K562 (cell line): Measurements from ENCODE around the gene ZNF691. TPM values are rescaled to one million over a fixed set of nuclear protein-coding genes. Genes with fewer than 3 reads are reported as not detected.

Experiments used
- HMG20B ChIP-seq: fragments of 250-450 bp; sonication (Bioruptor Pico); IDR thresholded peaks from 2 replicates; pipeline ENCODE4 v1.5.0; 2021; ENCODE audit warnings: mild to moderate bottlenecking
- MAFF ChIP-seq: IDR thresholded peaks from 2 replicates; pipeline ENCODE4 v1.6.1; 2012; ENCODE audit warnings: low read length, improper control_type of control experiment
- NFRKB ChIP-seq: fragments of 450-650 bp; IDR thresholded peaks from 2 replicates; pipeline ENCODE4 v1.6.1; 2016; ENCODE audit warnings: low read depth
- PHF8 ChIP-seq: fragments of 200-600 bp; sonication (generic); IDR thresholded peaks from 2 replicates; pipeline ENCODE4 v1.6.1; 2012; ENCODE audit warnings: mixed run types, mild to moderate bottlenecking, inconsistent platforms, low read length, moderate library complexity, borderline replicate concordance
- POLR2A ChIP-seq: fragments of 450-650 bp; conservative IDR thresholded peaks from 2 replicates; pipeline ENCODE4 v1.6.1; 2016
- STAG1 ChIP-seq: sonication (generic); formaldehyde crosslinking; IDR thresholded peaks from 2 replicates; pipeline ENCODE4 v1.5.0; 2020; ENCODE audit warnings: missing genetic modification reagents, borderline replicate concordance
- ZKSCAN1 ChIP-seq: fragments of 150-350 bp; IDR thresholded peaks from 2 replicates; pipeline ENCODE4 v1.6.1; 2016; ENCODE audit warnings: low read depth, low read length
- ZNF212 ChIP-seq: fragments of 450-650 bp; formaldehyde crosslinking; IDR thresholded peaks from 2 replicates; pipeline ENCODE4 v1.4.0; 2020; ENCODE audit warnings: mild to moderate bottlenecking
- polyA plus RNA-seq, 8 experiments: library from polyadenylated mRNA; depleted of rRNA in 4 of 8; stranded (reverse) in 5 of 8; unstranded in 3 of 8; fragments of >200 nt; fragmentation: Nextera tagmentation in 2 of 8; fragmentation: Illumina TruSeq in 1 of 8; extraction: Ambion mirVana in 2 of 8; extraction: Trizol in 1 of 8; gene quantifications; 2 replicates each; pipeline versions ENCODE4 v1.2.1 to v1.2.3, GENCODE V29; 2011 to 2014; ENCODE audit warnings: inconsistent platforms in 1 of 8, missing spikeins in 1 of 8
- total RNA-seq, 7 experiments: library from RNA; depleted of rRNA in 6 of 7; stranded (reverse); fragments of >200 nt in 6 of 7; fragmentation: Illumina TruSeq in 2 of 7; extraction: Trizol in 2 of 7; gene quantifications; 2 replicates each; pipeline versions ENCODE4 v1.2.1 to v1.2.3, GENCODE V29; 2011 to 2021; ENCODE audit warnings: low replicate concordance in 1 of 7
- TF ChIP-seq, protein P1 (sequence below): IDR thresholded peaks from 2 replicates; pipeline ENCODE4 v1.6.1; 2011; ENCODE audit warnings: borderline replicate concordance, low read depth, mild to moderate bottlenecking, moderate library complexity, low read length; ENCODE audit not compliant: insufficient read depth, poor library complexity, severe bottlenecking
- TF ChIP-seq, protein P2 (sequence below): fragments of 200-600 bp; sonication (generic); IDR thresholded peaks from one replicate; pipeline ENCODE4 v1.6.1; 2012; ENCODE audit warnings: mild to moderate bottlenecking, low read depth, low read length, inconsistent platforms

ZNF691 gene
- total and polyA plus RNA-seq, 9 of the 15 experiments (the other 6 are each of a cell fraction or from before 2014, with no cell fraction given), result 10.7 to 30.4 (median 14.8) TPM

DNA sequence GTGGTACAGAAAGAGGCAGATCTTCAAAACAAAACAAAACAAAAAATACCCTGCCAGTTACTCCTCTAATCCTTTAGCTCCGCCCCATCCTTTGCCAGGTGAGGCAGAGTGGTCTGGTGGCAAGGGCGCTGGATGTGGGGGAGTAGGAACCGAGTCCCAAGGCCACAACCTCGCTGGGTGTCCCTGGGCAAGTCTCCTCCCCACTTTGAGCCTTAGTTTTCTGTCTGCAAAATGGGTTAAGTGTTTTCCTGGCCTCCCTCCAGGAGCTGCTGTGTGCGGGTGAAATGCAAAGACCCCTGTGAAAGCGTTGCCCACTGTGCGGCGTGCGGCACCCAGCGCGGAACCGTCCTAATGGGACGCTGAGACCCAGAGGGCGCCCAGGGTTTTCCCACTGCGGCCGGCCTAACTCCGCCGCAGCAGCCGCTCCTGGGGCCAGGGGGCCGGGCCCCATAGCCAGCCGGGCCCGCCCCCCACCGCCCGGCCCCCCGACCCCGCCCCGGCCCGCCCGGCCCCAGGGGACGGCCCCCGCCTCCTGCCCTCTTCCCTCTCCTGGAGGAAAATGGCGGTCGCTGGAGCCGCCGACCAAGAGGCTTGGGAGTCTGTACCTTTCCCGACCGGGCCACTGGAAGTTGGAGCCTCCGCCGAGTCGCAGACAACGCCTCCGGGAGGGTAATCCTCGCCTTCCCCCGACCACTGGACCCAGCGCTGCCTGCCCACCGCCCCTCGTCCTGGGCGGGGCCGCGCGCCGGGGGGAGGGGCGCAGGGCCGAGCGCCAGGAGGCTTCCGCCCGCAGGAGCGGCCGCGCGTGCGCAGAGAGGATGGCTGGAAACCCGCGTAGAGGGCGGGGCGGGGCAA lies 29.6 kb upstream of the ZNF691 start, which contains the start of the genes ERMAP and SVBP (continued):
- TF ChIP-seq, protein P1, sequence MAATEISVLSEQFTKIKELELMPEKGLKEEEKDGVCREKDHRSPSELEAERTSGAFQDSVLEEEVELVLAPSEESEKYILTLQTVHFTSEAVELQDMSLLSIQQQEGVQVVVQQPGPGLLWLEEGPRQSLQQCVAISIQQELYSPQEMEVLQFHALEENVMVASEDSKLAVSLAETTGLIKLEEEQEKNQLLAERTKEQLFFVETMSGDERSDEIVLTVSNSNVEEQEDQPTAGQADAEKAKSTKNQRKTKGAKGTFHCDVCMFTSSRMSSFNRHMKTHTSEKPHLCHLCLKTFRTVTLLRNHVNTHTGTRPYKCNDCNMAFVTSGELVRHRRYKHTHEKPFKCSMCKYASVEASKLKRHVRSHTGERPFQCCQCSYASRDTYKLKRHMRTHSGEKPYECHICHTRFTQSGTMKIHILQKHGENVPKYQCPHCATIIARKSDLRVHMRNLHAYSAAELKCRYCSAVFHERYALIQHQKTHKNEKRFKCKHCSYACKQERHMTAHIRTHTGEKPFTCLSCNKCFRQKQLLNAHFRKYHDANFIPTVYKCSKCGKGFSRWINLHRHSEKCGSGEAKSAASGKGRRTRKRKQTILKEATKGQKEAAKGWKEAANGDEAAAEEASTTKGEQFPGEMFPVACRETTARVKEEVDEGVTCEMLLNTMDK, result peak; percentile 1
- peak; percentile 78; the same call in 1 of the 2 replicates for TF ChIP-seq NFRKB
- TF ChIP-seq POLR2A, result peak; percentile 90
- no peak for TF ChIP-seq ZNF212 (CRISPR knock-in tag)
- no peak for TF ChIP-seq STAG1 (CRISPR knock-in tag)
- TF ChIP-seq PHF8, result peak; percentile 92
- TF ChIP-seq, protein P2, sequence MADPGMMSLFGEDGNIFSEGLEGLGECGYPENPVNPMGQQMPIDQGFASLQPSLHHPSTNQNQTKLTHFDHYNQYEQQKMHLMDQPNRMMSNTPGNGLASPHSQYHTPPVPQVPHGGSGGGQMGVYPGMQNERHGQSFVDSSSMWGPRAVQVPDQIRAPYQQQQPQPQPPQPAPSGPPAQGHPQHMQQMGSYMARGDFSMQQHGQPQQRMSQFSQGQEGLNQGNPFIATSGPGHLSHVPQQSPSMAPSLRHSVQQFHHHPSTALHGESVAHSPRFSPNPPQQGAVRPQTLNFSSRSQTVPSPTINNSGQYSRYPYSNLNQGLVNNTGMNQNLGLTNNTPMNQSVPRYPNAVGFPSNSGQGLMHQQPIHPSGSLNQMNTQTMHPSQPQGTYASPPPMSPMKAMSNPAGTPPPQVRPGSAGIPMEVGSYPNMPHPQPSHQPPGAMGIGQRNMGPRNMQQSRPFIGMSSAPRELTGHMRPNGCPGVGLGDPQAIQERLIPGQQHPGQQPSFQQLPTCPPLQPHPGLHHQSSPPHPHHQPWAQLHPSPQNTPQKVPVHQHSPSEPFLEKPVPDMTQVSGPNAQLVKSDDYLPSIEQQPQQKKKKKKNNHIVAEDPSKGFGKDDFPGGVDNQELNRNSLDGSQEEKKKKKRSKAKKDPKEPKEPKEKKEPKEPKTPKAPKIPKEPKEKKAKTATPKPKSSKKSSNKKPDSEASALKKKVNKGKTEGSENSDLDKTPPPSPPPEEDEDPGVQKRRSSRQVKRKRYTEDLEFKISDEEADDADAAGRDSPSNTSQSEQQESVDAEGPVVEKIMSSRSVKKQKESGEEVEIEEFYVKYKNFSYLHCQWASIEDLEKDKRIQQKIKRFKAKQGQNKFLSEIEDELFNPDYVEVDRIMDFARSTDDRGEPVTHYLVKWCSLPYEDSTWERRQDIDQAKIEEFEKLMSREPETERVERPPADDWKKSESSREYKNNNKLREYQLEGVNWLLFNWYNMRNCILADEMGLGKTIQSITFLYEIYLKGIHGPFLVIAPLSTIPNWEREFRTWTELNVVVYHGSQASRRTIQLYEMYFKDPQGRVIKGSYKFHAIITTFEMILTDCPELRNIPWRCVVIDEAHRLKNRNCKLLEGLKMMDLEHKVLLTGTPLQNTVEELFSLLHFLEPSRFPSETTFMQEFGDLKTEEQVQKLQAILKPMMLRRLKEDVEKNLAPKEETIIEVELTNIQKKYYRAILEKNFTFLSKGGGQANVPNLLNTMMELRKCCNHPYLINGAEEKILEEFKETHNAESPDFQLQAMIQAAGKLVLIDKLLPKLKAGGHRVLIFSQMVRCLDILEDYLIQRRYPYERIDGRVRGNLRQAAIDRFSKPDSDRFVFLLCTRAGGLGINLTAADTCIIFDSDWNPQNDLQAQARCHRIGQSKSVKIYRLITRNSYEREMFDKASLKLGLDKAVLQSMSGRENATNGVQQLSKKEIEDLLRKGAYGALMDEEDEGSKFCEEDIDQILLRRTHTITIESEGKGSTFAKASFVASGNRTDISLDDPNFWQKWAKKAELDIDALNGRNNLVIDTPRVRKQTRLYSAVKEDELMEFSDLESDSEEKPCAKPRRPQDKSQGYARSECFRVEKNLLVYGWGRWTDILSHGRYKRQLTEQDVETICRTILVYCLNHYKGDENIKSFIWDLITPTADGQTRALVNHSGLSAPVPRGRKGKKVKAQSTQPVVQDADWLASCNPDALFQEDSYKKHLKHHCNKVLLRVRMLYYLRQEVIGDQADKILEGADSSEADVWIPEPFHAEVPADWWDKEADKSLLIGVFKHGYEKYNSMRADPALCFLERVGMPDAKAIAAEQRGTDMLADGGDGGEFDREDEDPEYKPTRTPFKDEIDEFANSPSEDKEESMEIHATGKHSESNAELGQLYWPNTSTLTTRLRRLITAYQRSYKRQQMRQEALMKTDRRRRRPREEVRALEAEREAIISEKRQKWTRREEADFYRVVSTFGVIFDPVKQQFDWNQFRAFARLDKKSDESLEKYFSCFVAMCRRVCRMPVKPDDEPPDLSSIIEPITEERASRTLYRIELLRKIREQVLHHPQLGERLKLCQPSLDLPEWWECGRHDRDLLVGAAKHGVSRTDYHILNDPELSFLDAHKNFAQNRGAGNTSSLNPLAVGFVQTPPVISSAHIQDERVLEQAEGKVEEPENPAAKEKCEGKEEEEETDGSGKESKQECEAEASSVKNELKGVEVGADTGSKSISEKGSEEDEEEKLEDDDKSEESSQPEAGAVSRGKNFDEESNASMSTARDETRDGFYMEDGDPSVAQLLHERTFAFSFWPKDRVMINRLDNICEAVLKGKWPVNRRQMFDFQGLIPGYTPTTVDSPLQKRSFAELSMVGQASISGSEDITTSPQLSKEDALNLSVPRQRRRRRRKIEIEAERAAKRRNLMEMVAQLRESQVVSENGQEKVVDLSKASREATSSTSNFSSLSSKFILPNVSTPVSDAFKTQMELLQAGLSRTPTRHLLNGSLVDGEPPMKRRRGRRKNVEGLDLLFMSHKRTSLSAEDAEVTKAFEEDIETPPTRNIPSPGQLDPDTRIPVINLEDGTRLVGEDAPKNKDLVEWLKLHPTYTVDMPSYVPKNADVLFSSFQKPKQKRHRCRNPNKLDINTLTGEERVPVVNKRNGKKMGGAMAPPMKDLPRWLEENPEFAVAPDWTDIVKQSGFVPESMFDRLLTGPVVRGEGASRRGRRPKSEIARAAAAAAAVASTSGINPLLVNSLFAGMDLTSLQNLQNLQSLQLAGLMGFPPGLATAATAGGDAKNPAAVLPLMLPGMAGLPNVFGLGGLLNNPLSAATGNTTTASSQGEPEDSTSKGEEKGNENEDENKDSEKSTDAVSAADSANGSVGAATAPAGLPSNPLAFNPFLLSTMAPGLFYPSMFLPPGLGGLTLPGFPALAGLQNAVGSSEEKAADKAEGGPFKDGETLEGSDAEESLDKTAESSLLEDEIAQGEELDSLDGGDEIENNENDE, result no peak
- TF ChIP-seq HMG20B (CRISPR knock-in tag), result no peak
- TF ChIP-seq ZKSCAN1, result no peak
- TF ChIP-seq MAFF, result no peak
